GM12874 (cell line): ENCODE data around the gene CST9.

Experiments
- CTCF ChIP-seq: IDR thresholded peaks from 2 replicates; pipeline ENCODE4 v1.5.1; 2011; ENCODE audit warnings: low read depth, mild to moderate bottlenecking, control low read depth, low read length, moderate library complexity; ENCODE audit not compliant: insufficient read depth

CST9 gene

GRCh38 chr20:23602241-23602640, 3.5 kb downstream of the CST9 start:
- TF ChIP-seq CTCF = no peak

- TF ChIP-seq CTCF = no peak
Observed at GRCh38 chr20:23601715-23602114, 4.0 kb downstream of the CST9 start.

- TF ChIP-seq CTCF = no peak
Observed at GRCh38 chr20:23598481-23598880, 7.2 kb downstream of the CST9 start.

GRCh38 chr20:23596579-23597250, 9.0 kb downstream of the CST9 start:
- no peak for TF ChIP-seq CTCF

- TF ChIP-seq CTCF = no peak
Observed at GRCh38 chr20:23595941-23596340, 9.8 kb downstream of the CST9 start.

GRCh38 chr20:23588434-23589403, 17.0 kb downstream of the CST9 start:
- no peak for TF ChIP-seq CTCF

- TF ChIP-seq CTCF = no peak
Observed at GRCh38 chr20:23587631-23588030, 18.1 kb downstream of the CST9 start.
